Ishikawa (cell line): Measurements from ENCODE around the gene TP53AIP1.

Experiments used
- CEBPB ChIP-seq: IDR thresholded peaks from 2 replicates; pipeline ENCODE4 v1.6.1; 2012
- CREB1 ChIP-seq: IDR thresholded peaks from 2 replicates; pipeline ENCODE4 v1.6.1; 2012; ENCODE audit warnings: low read depth
- EGR1 ChIP-seq: IDR thresholded peaks from 2 replicates; pipeline ENCODE4 v1.6.1; 2012
- EP300 ChIP-seq: IDR thresholded peaks from 2 replicates; pipeline ENCODE4 v1.6.1; 2012; ENCODE audit warnings: borderline replicate concordance
- MAX ChIP-seq: IDR thresholded peaks from 2 replicates; pipeline ENCODE4 v1.6.1; 2012
- RAD21 ChIP-seq: IDR thresholded peaks from 2 replicates; pipeline ENCODE4 v1.6.1; 2012; ENCODE audit warnings: low read depth
- TAF1 ChIP-seq: IDR thresholded peaks from 2 replicates; pipeline ENCODE4 v1.6.1; 2012; ENCODE audit warnings: low read depth, mild to moderate bottlenecking
- TCF12 ChIP-seq: IDR thresholded peaks from 2 replicates; pipeline ENCODE4 v1.6.1; 2012; ENCODE audit warnings: low read depth
- TF ChIP-seq, protein P1 (sequence below): IDR thresholded peaks from 2 replicates; pipeline ENCODE4 v1.6.1; 2012; ENCODE audit warnings: low read depth, mild to moderate bottlenecking
- TF ChIP-seq, protein P2 (sequence below): IDR thresholded peaks from 2 replicates; pipeline ENCODE4 v1.6.1; 2012

GRCh38 chr11:128924104-128924503 lies 18.6 kb downstream of the TP53AIP1 start:
- TF ChIP-seq MAX: peak; percentile 37; the same call in 1 of the 2 replicates
- no peak for TF ChIP-seq TAF1
- no peak for TF ChIP-seq RAD21
- TF ChIP-seq EGR1: no peak
- no peak for TF ChIP-seq CREB1
- TF ChIP-seq, protein P1, sequence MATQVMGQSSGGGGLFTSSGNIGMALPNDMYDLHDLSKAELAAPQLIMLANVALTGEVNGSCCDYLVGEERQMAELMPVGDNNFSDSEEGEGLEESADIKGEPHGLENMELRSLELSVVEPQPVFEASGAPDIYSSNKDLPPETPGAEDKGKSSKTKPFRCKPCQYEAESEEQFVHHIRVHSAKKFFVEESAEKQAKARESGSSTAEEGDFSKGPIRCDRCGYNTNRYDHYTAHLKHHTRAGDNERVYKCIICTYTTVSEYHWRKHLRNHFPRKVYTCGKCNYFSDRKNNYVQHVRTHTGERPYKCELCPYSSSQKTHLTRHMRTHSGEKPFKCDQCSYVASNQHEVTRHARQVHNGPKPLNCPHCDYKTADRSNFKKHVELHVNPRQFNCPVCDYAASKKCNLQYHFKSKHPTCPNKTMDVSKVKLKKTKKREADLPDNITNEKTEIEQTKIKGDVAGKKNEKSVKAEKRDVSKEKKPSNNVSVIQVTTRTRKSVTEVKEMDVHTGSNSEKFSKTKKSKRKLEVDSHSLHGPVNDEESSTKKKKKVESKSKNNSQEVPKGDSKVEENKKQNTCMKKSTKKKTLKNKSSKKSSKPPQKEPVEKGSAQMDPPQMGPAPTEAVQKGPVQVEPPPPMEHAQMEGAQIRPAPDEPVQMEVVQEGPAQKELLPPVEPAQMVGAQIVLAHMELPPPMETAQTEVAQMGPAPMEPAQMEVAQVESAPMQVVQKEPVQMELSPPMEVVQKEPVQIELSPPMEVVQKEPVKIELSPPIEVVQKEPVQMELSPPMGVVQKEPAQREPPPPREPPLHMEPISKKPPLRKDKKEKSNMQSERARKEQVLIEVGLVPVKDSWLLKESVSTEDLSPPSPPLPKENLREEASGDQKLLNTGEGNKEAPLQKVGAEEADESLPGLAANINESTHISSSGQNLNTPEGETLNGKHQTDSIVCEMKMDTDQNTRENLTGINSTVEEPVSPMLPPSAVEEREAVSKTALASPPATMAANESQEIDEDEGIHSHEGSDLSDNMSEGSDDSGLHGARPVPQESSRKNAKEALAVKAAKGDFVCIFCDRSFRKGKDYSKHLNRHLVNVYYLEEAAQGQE: no peak
- no peak for TF ChIP-seq CEBPB
- TF ChIP-seq, protein P2, sequence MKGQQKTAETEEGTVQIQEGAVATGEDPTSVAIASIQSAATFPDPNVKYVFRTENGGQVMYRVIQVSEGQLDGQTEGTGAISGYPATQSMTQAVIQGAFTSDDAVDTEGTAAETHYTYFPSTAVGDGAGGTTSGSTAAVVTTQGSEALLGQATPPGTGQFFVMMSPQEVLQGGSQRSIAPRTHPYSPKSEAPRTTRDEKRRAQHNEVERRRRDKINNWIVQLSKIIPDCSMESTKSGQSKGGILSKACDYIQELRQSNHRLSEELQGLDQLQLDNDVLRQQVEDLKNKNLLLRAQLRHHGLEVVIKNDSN: no peak
- TF ChIP-seq EP300: peak; percentile 68
- no peak for TF ChIP-seq TCF12
